Loucy (cell line): ENCODE results near the gene ASIC4.

Experiments
- EZH2phosphoT487 ChIP-seq: fragments of 200-600 bp; IDR thresholded peaks from 2 replicates; pipeline ENCODE4 v1.6.1; 2018; ENCODE audit warnings: antibody characterized with exemption, mild to moderate bottlenecking, moderate library complexity, borderline replicate concordance
- TF ChIP-seq, protein P1 (sequence below): fragments of 200-600 bp; sonication (generic); conservative IDR thresholded peaks from 2 replicates; pipeline ENCODE4 v1.5.1; 2014; ENCODE audit warnings: mild to moderate bottlenecking, antibody characterized with exemption, low read length

DNA sequence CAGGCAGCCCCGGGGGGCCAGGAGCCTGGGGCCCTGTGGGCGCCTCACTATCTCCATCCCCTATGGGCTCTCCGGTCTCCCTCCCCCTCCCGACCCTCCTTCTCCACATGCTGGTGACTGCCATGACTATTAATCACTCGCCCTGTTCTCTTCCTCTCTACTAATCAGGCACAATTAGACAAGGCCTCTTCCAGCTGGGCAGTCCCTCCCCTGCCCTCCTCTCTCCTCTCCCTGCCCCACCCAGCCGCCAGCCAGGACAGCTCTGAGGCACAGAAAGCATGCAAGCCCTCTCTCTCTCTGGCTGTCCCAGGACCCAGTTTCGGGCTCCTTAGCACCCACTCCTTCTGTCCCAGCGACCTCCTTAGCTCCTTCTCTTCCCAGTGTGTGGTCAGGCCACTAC lies 5.8 kb downstream of the ASIC4 start:
- TF ChIP-seq, protein P1, sequence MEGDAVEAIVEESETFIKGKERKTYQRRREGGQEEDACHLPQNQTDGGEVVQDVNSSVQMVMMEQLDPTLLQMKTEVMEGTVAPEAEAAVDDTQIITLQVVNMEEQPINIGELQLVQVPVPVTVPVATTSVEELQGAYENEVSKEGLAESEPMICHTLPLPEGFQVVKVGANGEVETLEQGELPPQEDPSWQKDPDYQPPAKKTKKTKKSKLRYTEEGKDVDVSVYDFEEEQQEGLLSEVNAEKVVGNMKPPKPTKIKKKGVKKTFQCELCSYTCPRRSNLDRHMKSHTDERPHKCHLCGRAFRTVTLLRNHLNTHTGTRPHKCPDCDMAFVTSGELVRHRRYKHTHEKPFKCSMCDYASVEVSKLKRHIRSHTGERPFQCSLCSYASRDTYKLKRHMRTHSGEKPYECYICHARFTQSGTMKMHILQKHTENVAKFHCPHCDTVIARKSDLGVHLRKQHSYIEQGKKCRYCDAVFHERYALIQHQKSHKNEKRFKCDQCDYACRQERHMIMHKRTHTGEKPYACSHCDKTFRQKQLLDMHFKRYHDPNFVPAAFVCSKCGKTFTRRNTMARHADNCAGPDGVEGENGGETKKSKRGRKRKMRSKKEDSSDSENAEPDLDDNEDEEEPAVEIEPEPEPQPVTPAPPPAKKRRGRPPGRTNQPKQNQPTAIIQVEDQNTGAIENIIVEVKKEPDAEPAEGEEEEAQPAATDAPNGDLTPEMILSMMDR = no peak
- TF ChIP-seq EZH2phosphoT487 = no peak
